HG02943 (cell line): ENCODE data around the gene UGT2A3.

ENCODE experiments used
- ATAC-seq: cut with Tn5 transposase; IDR thresholded peaks from one replicate; pipeline ENCODE4 v1.9.1; 2021; ENCODE audit warnings: mild to moderate bottlenecking, low read depth, moderate library complexity; ENCODE audit not compliant: unreplicated experiment

UGT2A3 gene

GRCh38 chr4:68917016-68917415 lies 34.6 kb downstream of the UGT2A3 start:
- no peak for ATAC-seq

DNA sequence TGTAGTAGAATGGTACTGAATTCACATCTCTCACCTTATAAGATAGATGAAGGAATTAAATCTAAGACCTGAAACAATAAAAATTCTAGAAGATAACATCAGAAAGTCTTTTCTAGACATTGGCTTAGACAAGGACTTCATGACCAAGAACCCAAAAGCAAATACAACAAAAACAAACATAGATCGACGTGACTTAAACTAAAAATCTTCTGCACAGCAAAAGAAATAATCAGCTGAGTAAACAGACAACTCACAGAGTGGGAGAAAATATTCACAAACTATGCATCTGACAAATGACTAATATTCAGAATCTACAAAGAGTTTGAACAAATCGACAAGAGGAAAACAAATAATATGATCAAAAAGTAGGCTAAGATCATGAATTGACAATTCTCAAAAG lies 38.8 kb downstream of the UGT2A3 start:
- ATAC-seq = no peak

DNA sequence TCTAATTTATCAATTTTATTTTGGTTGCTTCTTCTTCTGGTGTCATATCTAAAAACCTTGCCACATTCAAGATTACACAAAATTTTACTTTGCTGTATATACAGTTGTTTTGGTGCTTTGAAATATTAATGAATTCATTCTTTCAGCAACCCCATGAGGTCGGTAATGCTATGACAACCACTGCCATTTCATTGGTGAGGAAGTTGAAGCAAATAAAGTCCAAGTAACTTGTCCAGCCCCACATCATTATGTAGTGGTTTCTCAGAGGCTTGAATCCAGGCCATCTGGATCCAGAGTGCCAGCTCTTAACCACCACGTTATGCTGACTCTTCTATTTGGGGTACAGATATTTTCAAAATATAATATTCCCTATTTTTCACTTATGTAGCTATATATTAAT lies 42.2 kb downstream of the UGT2A3 start:
- no peak for ATAC-seq

DNA sequence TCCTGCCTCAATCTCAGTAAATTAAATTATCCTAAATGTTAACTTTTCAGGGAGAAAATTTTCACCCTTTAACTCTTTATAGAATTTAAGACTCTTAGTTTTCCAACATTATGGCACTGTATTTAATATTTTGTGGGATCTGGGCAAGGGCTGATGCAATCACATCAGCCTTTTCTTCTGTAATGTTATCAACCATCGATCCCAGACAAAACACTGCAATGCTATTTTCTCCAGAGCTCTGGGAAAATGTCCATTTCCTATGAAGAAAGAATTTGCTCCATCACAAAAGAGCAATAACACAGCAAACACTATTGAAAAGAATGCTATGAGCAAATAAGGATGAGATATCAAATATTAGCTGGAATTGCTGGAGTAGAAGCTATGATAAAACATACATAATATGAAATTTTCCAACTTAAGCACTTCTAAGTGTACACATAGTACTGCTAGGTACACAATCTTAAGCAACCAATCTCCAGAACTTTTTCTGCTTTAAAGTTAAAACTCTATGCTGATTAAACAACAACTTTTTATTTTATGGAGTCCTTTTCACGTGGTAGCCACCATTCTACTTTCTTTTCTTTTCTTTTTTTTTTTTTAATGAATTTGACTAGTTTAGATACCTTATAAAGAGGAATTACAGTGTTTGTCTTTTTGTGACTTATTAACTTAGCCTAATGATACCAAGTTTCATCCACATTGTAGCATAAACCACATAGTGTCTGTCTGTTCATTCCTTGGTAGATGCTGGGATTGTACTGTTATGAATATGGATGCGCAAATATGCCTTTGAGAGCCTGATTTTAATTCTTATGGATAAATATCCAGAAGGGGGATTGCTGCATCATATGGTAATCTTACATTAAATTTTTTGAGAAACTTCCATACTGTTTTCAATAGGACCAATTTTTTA lies 43.6 kb downstream of the UGT2A3 start:
- ATAC-seq = no peak

DNA sequence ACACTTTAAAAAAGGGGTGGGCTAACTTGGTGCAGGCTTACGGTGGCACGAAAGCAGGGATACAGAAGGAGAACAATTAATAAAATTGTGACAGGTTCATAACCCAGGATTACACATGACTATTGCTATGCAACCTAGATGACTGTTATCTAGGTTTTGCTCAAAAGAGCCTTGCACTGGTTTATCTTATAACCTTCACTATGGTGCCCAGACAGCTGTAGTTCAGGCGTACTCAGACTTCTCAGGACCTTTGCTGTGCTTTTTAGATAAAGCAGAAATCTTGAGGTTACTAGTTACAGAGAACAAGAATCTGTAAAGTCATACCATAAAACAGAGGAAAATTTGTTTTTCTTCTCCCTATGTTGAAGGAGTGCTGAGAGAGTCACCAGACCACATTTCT lies 44.4 kb downstream of the UGT2A3 start:
- ATAC-seq = no peak

DNA sequence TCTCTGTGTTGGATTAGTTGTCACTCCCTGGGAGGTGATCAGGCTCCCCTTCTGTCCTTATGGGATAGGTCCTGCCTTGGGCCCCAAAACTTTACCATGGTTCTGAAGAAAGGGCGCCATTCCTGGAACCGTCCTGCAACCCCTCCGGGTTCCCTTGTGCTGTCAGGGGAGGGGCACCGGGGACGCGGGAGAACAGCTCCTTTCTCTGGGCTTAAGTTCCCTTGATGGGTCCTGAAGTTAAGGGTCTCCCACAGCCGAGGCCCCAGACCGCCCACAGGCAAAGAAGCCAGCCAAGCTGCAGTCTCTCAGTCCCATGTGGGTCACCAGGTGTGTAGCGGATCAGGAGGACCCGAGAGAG lies 44.8 kb downstream of the UGT2A3 start:
- no peak for ATAC-seq

- peak; percentile 43 for ATAC-seq
Observed at GRCh38 chr4:68905939-68906779, 45.4 kb downstream of the UGT2A3 start.

GRCh38 chr4:68905598-68905938 lies 46.0 kb downstream of the UGT2A3 start:
- no peak for ATAC-seq

- peak; percentile 56 for ATAC-seq
Observed at GRCh38 chr4:68904786-68905185, 46.8 kb downstream of the UGT2A3 start.

DNA sequence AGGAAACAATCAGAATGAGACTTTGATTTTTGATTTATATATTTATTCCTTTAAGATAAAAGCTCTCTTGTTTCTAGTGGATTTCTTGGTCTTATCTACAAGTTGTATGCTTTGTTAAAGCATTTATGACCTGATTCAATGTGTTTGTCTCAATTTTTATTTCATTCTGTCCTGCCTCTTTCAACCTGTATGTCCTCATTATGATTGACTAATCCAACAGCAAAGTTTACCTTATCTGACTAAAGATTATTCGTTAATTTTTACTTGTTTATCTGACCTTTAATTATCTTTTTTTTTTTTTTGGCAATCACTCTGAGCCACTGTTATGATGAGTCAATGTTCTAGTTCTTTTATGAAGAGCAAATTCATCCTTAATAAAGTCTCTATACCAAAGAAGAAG lies 54.9 kb downstream of the UGT2A3 start:
- ATAC-seq = no peak

GRCh38 chr4:68895561-68896198 lies 55.9 kb downstream of the UGT2A3 start:
- ATAC-seq = no peak

GRCh38 chr4:68892861-68893260 lies 58.7 kb downstream of the UGT2A3 start:
- ATAC-seq = no peak

GRCh38 chr4:68891678-68892077 lies 59.9 kb downstream of the UGT2A3 start:
- no peak for ATAC-seq

GRCh38 chr4:68885545-68885944 lies 66.1 kb downstream of the UGT2A3 start:
- no peak for ATAC-seq

- ATAC-seq = no peak
Observed at GRCh38 chr4:68883870-68884269, 67.7 kb downstream of the UGT2A3 start.
